K562 (cell line): ENCODE data around the gene SYNE1. TPM values are rescaled to one million over a fixed set of nuclear protein-coding genes. Genes with fewer than 3 reads are reported as not detected.

Source experiments
- ATAC-seq: fragments of 200-7000 bp; cut with Tn5 transposase; 3 replicates; pipeline ENCODE4 v1.9.1; 2020; ENCODE audit warnings: moderate library complexity
- BruUV-seq: library from RNA; stranded (reverse); fragments of 400-500 nt; replicated peaks from 2 replicates; lab custom pipeline; 2021; lab: Mats Ljungman, UMichigan
- CTCF ChIA-PET: fragments of 300-600 bp; formaldehyde crosslinking; extraction: SDS; loops from one replicate; lab custom pipeline; 2021; ENCODE audit warnings: low intra/inter-chr PET ratio; lab: Yijun Ruan, JAX
- POLR2A ChIA-PET: fragments of 300-600, 350-650 bp; sonication (Branson Sonifier 250); formaldehyde crosslinking; extraction: SDS; loops from one replicate; lab custom pipeline; 2021; ENCODE audit warnings: antibody characterized with exemption, inconsistent platforms; lab: Yijun Ruan, JAX
- DNase-seq, 4 experiments: peaks; one replicate each; pipeline versions ENCODE4 v3.0.0 to v3.0.0-alpha.2; 2011 to 2018; ENCODE audit warnings: low spot score in 3 of 4, mixed read lengths in 3 of 4; ENCODE audit errors: extremely low read depth in 1 of 4
- FAIRE-seq: peaks from 2 replicates; lab custom pipeline; 2011; peaks lifted over from hg19 to GRCh38; lab: Jason Lieb, UNC
- H2AFZ ChIP-seq: 2 replicates; pipeline ENCODE4 v1.6.0; 2011; ENCODE audit warnings: low read depth, low read length, control low read depth, inconsistent platforms
- H3K27ac ChIP-seq: fragments of 200-600 bp; 3 replicates; pipeline ENCODE4 v1.8.0; 2011; ENCODE audit warnings: low read depth, mild to moderate bottlenecking, control low read depth, inconsistent platforms, low read length, moderate library complexity, mixed read lengths; ENCODE audit errors: extremely low read depth
- H3K27me3 ChIP-seq, 2 experiments: fragments of 300-600 bp in 1 of 2; 2 replicates in 1 of 2; 3 replicates in 1 of 2; pipeline versions ENCODE4 v1.6.0 to v1.8.0; 2011; ENCODE audit warnings: inconsistent platforms in 2 of 2, low read length in 2 of 2, mild to moderate bottlenecking in 1 of 2, mixed read lengths in 1 of 2, moderate library complexity in 1 of 2; ENCODE audit not compliant: control insufficient read depth in 2 of 2, insufficient read depth in 2 of 2
- H3K36me3 ChIP-seq: fragments of 300-600 bp; 3 replicates; pipeline ENCODE4 v1.8.0; 2011; ENCODE audit warnings: mild to moderate bottlenecking, low read length, inconsistent platforms; ENCODE audit not compliant: control insufficient read depth, insufficient read depth
- H3K4me1 ChIP-seq, 2 experiments: fragments of 200-600 bp in 1 of 2; replicated peaks in 1 of 2; 2 replicates in 1 of 2; 3 replicates in 1 of 2; pipeline versions ENCODE4 v1.5.1 to v1.8.0; 2011; ENCODE audit warnings: inconsistent platforms in 2 of 2, low read length in 2 of 2, mild to moderate bottlenecking in 1 of 2, mixed read lengths in 1 of 2, moderate library complexity in 1 of 2; ENCODE audit not compliant: control insufficient read depth in 2 of 2, insufficient read depth in 2 of 2
- H3K4me2 ChIP-seq: 2 replicates; pipeline ENCODE4 v1.6.1; 2011; ENCODE audit warnings: low read length, control low read depth, inconsistent platforms, mixed read lengths; ENCODE audit not compliant: insufficient read depth
- H3K4me3 ChIP-seq: fragments of 200-600 bp; sonication (generic), shearing (Covaris generic); 2 replicates; pipeline ENCODE4 v1.5.1; 2016; ENCODE audit warnings: control low read depth, inconsistent platforms
- H3K79me2 ChIP-seq: fragments of 200-600 bp; 3 replicates; pipeline ENCODE4 v1.8.0; 2011; ENCODE audit warnings: low read length, inconsistent platforms; ENCODE audit not compliant: control insufficient read depth, insufficient read depth
- H3K9ac ChIP-seq, 2 experiments: 2 replicates each; pipeline versions ENCODE4 v1.6.0 to v1.6.1; 2011; ENCODE audit warnings: low read depth in 2 of 2, low read length in 2 of 2, control low read depth in 1 of 2, inconsistent platforms in 1 of 2, mild to moderate bottlenecking in 1 of 2, mixed read lengths in 1 of 2; ENCODE audit not compliant: insufficient read depth in 1 of 2
- H3K9me1 ChIP-seq: one replicate; pipeline ENCODE4 v1.6.0; 2011; ENCODE audit warnings: inconsistent platforms, mild to moderate bottlenecking, low read length, moderate library complexity; ENCODE audit not compliant: control insufficient read depth, insufficient read depth
- H3K9me3 ChIP-seq: replicated peaks from 2 replicates; pipeline ENCODE4 v1.5.1; 2011; ENCODE audit warnings: low read depth, low read length, inconsistent platforms; ENCODE audit not compliant: control insufficient read depth, insufficient read depth
- H4K20me1 ChIP-seq: replicated peaks from 2 replicates; pipeline ENCODE4 v1.6.1; 2011; ENCODE audit warnings: low read length, inconsistent platforms, mixed read lengths; ENCODE audit not compliant: control insufficient read depth, insufficient read depth
- GATA2 ChIP-seq: sonication (generic); formaldehyde crosslinking; IDR thresholded peaks from 2 replicates; pipeline ENCODE4 v1.4.0; 2020; ENCODE audit warnings: mild to moderate bottlenecking, missing genetic modification reagents
- MED1 ChIP-seq: sonication (generic); formaldehyde crosslinking; IDR thresholded peaks from 2 replicates; pipeline ENCODE4 v1.8.1; 2023; ENCODE audit warnings: missing genetic modification reagents, borderline replicate concordance
- NFIC ChIP-seq: fragments of 450-650 bp; IDR thresholded peaks from 2 replicates; pipeline ENCODE4 v1.6.1; 2017; ENCODE audit warnings: mild to moderate bottlenecking, inconsistent platforms
- SIX5 ChIP-seq, 2 experiments: IDR thresholded peaks; 2 replicates each; pipeline ENCODE4 v1.6.1; 2011; ENCODE audit warnings: low read length in 2 of 2, borderline replicate concordance in 1 of 2, low read depth in 1 of 2, mild to moderate bottlenecking in 1 of 2, moderate library complexity in 1 of 2; ENCODE audit not compliant: insufficient read depth in 1 of 2
- STAT5A ChIP-seq: IDR thresholded peaks from 2 replicates; pipeline ENCODE4 v1.6.1; 2012; ENCODE audit warnings: low read length, inconsistent platforms, borderline replicate concordance
- STAT5B ChIP-seq: fragments of 250-450 bp; sonication (Bioruptor Pico); IDR thresholded peaks from 2 replicates; pipeline ENCODE4 v1.8.0; 2021; ENCODE audit warnings: mild to moderate bottlenecking, inconsistent platforms
- TEAD1 ChIP-seq, 2 experiments: fragments of 450-650 bp in 1 of 2; sonication (generic) in 1 of 2; formaldehyde crosslinking; IDR thresholded peaks; 2 replicates each; pipeline versions ENCODE4 v1.4.0 to v1.8.0; 2020 to 2022; ENCODE audit warnings: mild to moderate bottlenecking in 2 of 2, missing genetic modification reagents in 1 of 2
- WGBS: fragments of 100-300 bp; shearing (Covaris generic); methylation state at CpG from one replicate; pipeline ENCODE4 v1.1.6; 2016; ENCODE audit warnings: low coverage, mixed read lengths; ENCODE audit not compliant: insufficient coverage; ENCODE audit errors: missing lambda C conversion rate; 5-methylcytosine and 5-hydroxymethylcytosine counted together
- in situ Hi-C: fragments of 300-500 bp; cut with MboI; formaldehyde crosslinking; loops from 4 replicates; pipeline ENCODE4 v1.15.0; 2018; ENCODE audit warnings: inconsistent platforms, mixed read lengths
- intact Hi-C: fragments of 100-400 bp; cut with micrococcal nuclease; formaldehyde crosslinking; loops from 2 replicates; pipeline ENCODE4 v1.14.2; 2022
- polyA plus RNA-seq, 8 experiments: library from polyadenylated mRNA; depleted of rRNA in 4 of 8; stranded (reverse) in 5 of 8; unstranded in 3 of 8; fragments of >200 nt; fragmentation: Nextera tagmentation in 2 of 8; fragmentation: Illumina TruSeq in 1 of 8; extraction: Ambion mirVana in 2 of 8; extraction: Trizol in 1 of 8; gene quantifications; 2 replicates each; pipeline versions ENCODE4 v1.2.1 to v1.2.3, GENCODE V29; 2011 to 2014; ENCODE audit warnings: inconsistent platforms in 1 of 8, missing spikeins in 1 of 8
- total RNA-seq, 7 experiments: library from RNA; depleted of rRNA in 6 of 7; stranded (reverse); fragments of >200 nt in 6 of 7; fragmentation: Illumina TruSeq in 2 of 7; extraction: Trizol in 2 of 7; gene quantifications; 2 replicates each; pipeline versions ENCODE4 v1.2.1 to v1.2.3, GENCODE V29; 2011 to 2021; ENCODE audit warnings: low replicate concordance in 1 of 7
- TF ChIP-seq, protein P1 (sequence below): IDR thresholded peaks from 3 replicates; pipeline ENCODE4 v1.6.1; 2011; ENCODE audit warnings: borderline replicate concordance, mild to moderate bottlenecking; ENCODE audit not compliant: insufficient read length, insufficient read depth
- TF ChIP-seq, protein P2 (sequence below): fragments of 200-400 bp; formaldehyde crosslinking; IDR thresholded peaks from 2 replicates; pipeline ENCODE4 v1.6.1; 2017; ENCODE audit warnings: mild to moderate bottlenecking, low read depth, low read length, moderate library complexity

Gene SYNE1
- total and polyA plus RNA-seq, 9 of the 15 experiments (the other 6 are each of a cell fraction or from before 2014, with no cell fraction given) = under 0.01 to 0.42 (median 0.08) TPM; not detected in 1

DNA sequence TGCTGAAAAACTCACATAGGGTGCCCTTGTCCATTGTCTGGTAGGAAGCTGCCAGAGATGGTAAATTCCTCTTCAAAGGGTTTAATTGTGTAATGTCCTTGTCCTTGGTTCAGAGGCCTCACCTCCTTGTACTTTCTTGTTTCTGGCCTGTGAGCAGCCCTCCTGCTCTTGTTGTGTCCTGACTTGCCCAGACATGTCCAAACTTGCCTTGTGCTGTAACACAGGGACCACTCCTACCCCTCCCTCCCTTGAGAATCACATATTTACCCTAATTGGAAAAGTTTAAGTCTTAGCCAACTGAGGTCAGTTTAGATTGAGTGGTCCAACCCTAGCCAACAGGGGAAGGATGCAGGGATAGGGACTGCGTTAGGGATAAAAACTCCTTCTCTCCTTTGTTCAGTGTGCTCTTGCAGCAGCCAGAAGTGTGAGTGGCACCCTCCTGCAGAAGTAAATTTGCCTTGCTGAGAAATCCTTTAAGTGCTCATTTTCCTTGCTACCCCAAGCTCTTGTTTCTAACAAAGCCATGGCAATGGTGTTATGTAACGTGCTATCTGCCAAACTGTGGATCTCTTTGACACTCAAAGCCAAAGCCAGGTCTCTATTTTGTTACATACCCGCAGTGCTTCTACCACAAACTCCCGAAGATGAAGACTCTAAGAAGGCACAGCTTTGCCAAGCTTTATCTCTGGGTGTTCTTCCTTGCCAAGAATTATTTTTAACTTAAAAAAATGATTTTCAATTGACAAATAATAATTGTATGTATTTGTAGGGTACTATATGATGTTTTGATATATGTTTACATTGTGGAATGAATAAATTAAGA is 415.1 kb downstream of the SYNE1 start:
- intact Hi-C loops = no loop called here
- no peak overlapping the region for H2AFZ ChIP-seq
- DNase-seq (no peak), ATAC-seq (no peak), FAIRE-seq (no peak)
- BruUV-seq = no TSS peak
- H3K79me2 ChIP-seq = no peaks in the 10 kb centered on the region
- H4K20me1 ChIP-seq = no peaks in the 10 kb centered on the region
- H3K4me3 ChIP-seq = no peak overlapping the region
- H3K4me1 ChIP-seq = no peaks in the 10 kb centered on the region
- no peak overlapping the region for H3K4me2 ChIP-seq
- in situ Hi-C loops = no loop called here
- H3K9me3 ChIP-seq = no peaks in the 10 kb centered on the region
- H3K27me3 ChIP-seq = no peaks in the 10 kb centered on the region
- H3K9me1 ChIP-seq = no peaks in the 10 kb centered on the region
- ChIA-PET POLR2A (no interaction called here), CTCF (no interaction called here)
- H3K9ac ChIP-seq = no peak overlapping the region
- no peaks in the 10 kb centered on the region for H3K36me3 ChIP-seq
- no peak overlapping the region for H3K27ac ChIP-seq
- 1% methylated on average over 4 of the region's 4 CpGs for WGBS
- TF ChIP-seq SIX5 (IDR thresholded peaks at IDR 0.05; ENCODE audit: borderline replicate concordance in 1 of 2, insufficient read depth in 1 of 2, low read depth in 1 of 2, low read length in 2 of 2) (no peak), STAT5B (CRISPR knock-in tag) (no peak), GATA2 (CRISPR knock-in tag) (no peak)

DNA sequence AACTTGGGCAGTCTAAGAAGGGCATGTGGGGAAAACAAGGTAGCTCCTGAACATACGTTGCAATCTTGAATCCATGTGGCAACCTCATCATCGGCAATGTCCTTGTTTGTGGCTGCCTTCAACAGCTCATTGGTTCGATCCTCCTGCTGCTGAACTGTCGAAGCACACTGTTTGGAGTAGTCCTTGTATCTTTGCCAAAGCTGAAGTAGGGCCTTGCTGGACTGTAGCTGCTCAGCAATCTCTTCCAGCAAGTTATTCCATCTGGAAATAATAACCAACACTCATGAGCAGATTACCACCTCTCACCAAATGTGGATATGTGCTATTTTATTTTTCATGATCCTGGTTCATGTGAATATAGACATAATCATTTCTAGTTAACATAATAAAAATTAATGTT is 416.4 kb downstream of the SYNE1 start:
- H3K27ac ChIP-seq = no peak overlapping the region
- ATAC-seq (no peak), DNase-seq (no peak), FAIRE-seq (peak; percentile 6)
- H2AFZ ChIP-seq = no peak overlapping the region
- intact Hi-C loops (no loop called here), in situ Hi-C loops (no loop called here)
- no peak overlapping the region for H3K9ac ChIP-seq
- H3K9me3 ChIP-seq = no peaks in the 10 kb centered on the region
- no peaks in the 10 kb centered on the region for H3K9me1 ChIP-seq
- H3K4me3 ChIP-seq = no peak overlapping the region
- H3K4me1 ChIP-seq = no peaks in the 10 kb centered on the region
- H3K4me2 ChIP-seq = no peak overlapping the region
- WGBS = 2% methylated on average over 4 of the region's 4 CpGs
- CTCF ChIA-PET = no interaction called here
- no peaks in the 10 kb centered on the region for H3K27me3 ChIP-seq
- no peaks in the 10 kb centered on the region for H4K20me1 ChIP-seq
- no peaks in the 10 kb centered on the region for H3K79me2 ChIP-seq
- no peaks in the 10 kb centered on the region for H3K36me3 ChIP-seq
- BruUV-seq = no TSS peak
- POLR2A ChIA-PET = no interaction called here
- no peak for TF ChIP-seq MED1 (CRISPR knock-in tag)
- TF ChIP-seq TEAD1 (CRISPR knock-in tag; IDR thresholded peaks at IDR 0.05) = no peak
- no peak for TF ChIP-seq STAT5A
- TF ChIP-seq, protein P1, sequence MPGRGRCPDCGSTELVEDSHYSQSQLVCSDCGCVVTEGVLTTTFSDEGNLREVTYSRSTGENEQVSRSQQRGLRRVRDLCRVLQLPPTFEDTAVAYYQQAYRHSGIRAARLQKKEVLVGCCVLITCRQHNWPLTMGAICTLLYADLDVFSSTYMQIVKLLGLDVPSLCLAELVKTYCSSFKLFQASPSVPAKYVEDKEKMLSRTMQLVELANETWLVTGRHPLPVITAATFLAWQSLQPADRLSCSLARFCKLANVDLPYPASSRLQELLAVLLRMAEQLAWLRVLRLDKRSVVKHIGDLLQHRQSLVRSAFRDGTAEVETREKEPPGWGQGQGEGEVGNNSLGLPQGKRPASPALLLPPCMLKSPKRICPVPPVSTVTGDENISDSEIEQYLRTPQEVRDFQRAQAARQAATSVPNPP = no peak
- no peak for TF ChIP-seq NFIC
- TF ChIP-seq, protein P2, sequence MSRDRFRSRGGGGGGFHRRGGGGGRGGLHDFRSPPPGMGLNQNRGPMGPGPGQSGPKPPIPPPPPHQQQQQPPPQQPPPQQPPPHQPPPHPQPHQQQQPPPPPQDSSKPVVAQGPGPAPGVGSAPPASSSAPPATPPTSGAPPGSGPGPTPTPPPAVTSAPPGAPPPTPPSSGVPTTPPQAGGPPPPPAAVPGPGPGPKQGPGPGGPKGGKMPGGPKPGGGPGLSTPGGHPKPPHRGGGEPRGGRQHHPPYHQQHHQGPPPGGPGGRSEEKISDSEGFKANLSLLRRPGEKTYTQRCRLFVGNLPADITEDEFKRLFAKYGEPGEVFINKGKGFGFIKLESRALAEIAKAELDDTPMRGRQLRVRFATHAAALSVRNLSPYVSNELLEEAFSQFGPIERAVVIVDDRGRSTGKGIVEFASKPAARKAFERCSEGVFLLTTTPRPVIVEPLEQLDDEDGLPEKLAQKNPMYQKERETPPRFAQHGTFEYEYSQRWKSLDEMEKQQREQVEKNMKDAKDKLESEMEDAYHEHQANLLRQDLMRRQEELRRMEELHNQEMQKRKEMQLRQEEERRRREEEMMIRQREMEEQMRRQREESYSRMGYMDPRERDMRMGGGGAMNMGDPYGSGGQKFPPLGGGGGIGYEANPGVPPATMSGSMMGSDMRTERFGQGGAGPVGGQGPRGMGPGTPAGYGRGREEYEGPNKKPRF = no peak
